GM12878 (cell line): Measurements from ENCODE around the gene KRTAP13-1.

ENCODE experiments used
- BCL3 ChIP-seq: IDR thresholded peaks from 2 replicates; pipeline ENCODE4 v1.6.1; 2011; ENCODE audit warnings: borderline replicate concordance, low read depth, mild to moderate bottlenecking, moderate library complexity, low read length; ENCODE audit not compliant: insufficient read depth, poor library complexity, severe bottlenecking
- CTCF ChIP-seq, 3 experiments: IDR thresholded peaks in 2 of 3; conservative IDR thresholded peaks in 1 of 3; 2 replicates each; pipeline ENCODE4 v1.5.1; 2011; ENCODE audit warnings: low read depth in 3 of 3, low read length in 3 of 3, mild to moderate bottlenecking in 3 of 3, control low read depth in 2 of 3, moderate library complexity in 2 of 3, inconsistent platforms in 1 of 3, mixed read lengths in 1 of 3; ENCODE audit not compliant: control insufficient read depth in 2 of 3, insufficient read depth in 1 of 3; ENCODE audit errors: extremely low read depth in 1 of 3
- ESRRA ChIP-seq: IDR thresholded peaks from 2 replicates; pipeline ENCODE4 v1.6.1; 2012; ENCODE audit warnings: mild to moderate bottlenecking, low read length, improper control_type of control experiment
- EZH2 ChIP-seq: IDR thresholded peaks from 2 replicates; pipeline ENCODE4 v1.6.1; 2012; ENCODE audit warnings: low read depth, mild to moderate bottlenecking, control low read depth, inconsistent platforms, low read length, borderline replicate concordance; ENCODE audit not compliant: control insufficient read depth
- POLR2A ChIP-seq: IDR thresholded peaks from 2 replicates; pipeline ENCODE4 v1.6.1; 2011; ENCODE audit warnings: low read depth, mild to moderate bottlenecking, low read length
- RCOR1 ChIP-seq: conservative IDR thresholded peaks from 2 replicates; pipeline ENCODE4 v1.6.1; 2012; ENCODE audit warnings: low read depth, low read length, improper control_type of control experiment
- TCF12 ChIP-seq: IDR thresholded peaks from 2 replicates; pipeline ENCODE4 v1.6.1; 2011; ENCODE audit warnings: low read depth, mild to moderate bottlenecking, low read length
- ZNF24 ChIP-seq: fragments of 450-650 bp; IDR thresholded peaks from 2 replicates; pipeline ENCODE4 v1.6.1; 2017; ENCODE audit warnings: antibody characterized with exemption, mild to moderate bottlenecking
- TF ChIP-seq, protein P1 (sequence below): IDR thresholded peaks from 2 replicates; pipeline ENCODE4 v1.6.1; 2012; ENCODE audit warnings: low read length, inconsistent platforms

DNA sequence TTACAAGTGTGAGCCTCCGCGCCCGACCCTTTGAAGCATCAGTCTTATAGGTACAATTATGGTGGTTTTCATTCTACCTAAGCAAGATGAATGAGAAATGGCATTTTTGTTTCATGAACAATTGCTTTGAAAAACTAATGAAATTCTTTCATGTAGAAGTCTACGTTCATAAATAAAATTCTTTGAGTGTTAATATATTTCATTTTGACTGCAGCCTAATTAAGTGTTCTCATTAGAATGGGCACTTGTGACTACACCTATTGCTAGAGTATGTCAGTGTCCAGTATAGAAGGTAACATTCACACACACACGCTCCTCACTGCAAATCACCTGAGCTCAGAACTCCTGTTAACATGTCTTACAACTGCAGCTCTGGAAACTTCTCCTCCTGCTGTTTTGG is 44.1 kb downstream of the KRTAP13-1 start, which contains the start of gene KRTAP15-1:
- TF ChIP-seq CTCF (IDR thresholded peaks at IDR 0.05 in 2 of 3, conservative IDR thresholded peaks at IDR 0.05 in 1 of 3; ENCODE audit: control insufficient read depth in 2 of 3, extremely low read depth in 1 of 3, insufficient read depth in 1 of 3, low read depth in 3 of 3, low read length in 3 of 3), result no peak
- TF ChIP-seq, protein P1, sequence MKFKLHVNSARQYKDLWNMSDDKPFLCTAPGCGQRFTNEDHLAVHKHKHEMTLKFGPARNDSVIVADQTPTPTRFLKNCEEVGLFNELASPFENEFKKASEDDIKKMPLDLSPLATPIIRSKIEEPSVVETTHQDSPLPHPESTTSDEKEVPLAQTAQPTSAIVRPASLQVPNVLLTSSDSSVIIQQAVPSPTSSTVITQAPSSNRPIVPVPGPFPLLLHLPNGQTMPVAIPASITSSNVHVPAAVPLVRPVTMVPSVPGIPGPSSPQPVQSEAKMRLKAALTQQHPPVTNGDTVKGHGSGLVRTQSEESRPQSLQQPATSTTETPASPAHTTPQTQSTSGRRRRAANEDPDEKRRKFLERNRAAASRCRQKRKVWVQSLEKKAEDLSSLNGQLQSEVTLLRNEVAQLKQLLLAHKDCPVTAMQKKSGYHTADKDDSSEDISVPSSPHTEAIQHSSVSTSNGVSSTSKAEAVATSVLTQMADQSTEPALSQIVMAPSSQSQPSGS, result no peak
- TF ChIP-seq ZNF24, result no peak
- no peak for TF ChIP-seq TCF12
- no peak for TF ChIP-seq RCOR1
- TF ChIP-seq EZH2, result no peak
- TF ChIP-seq BCL3, result no peak
- TF ChIP-seq ESRRA, result no peak
- no peak for TF ChIP-seq POLR2A
